GM18519 (cell line): ENCODE data around the gene SLC9A4.

Experiments used
- ATAC-seq: cut with Tn5 transposase; IDR thresholded peaks from one replicate; pipeline ENCODE4 v1.9.1; 2021; ENCODE audit warnings: mild to moderate bottlenecking, moderate library complexity; ENCODE audit not compliant: unreplicated experiment, low FRiP score

SLC9A4 gene

GRCh38 chr2:102473020-102473419 is at the start of gene SLC9A4:
Gene SLC9A4, plus strand, starts transcription at chr2:102473226. Its CDS starts 534 bp downstream, at chr2:102473760.
- ATAC-seq = peak; percentile 60

DNA sequence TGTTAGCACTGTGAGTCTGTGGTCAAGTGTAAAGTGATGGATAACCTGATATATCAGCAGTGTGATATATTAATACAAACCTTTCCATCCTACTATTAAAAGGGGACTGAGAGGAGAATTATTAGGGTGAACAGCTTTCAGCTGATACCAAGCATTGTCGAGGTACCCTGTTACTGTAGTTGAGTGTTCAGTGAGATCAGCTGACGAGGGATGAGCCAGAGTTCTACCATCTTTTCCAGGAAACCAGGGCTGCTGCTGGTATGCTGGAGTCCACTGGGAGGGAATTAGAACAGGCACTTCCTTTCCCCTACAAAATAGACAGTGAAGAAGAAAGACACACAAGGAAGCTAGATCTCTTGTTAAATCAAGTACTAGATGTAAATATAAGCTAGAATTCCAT is 49.7 kb upstream of the SLC9A4 start:
- no peak for ATAC-seq

- peak; percentile 94 for ATAC-seq
Observed at GRCh38 chr2:102424754-102425153, 48.3 kb upstream of the SLC9A4 start.

DNA sequence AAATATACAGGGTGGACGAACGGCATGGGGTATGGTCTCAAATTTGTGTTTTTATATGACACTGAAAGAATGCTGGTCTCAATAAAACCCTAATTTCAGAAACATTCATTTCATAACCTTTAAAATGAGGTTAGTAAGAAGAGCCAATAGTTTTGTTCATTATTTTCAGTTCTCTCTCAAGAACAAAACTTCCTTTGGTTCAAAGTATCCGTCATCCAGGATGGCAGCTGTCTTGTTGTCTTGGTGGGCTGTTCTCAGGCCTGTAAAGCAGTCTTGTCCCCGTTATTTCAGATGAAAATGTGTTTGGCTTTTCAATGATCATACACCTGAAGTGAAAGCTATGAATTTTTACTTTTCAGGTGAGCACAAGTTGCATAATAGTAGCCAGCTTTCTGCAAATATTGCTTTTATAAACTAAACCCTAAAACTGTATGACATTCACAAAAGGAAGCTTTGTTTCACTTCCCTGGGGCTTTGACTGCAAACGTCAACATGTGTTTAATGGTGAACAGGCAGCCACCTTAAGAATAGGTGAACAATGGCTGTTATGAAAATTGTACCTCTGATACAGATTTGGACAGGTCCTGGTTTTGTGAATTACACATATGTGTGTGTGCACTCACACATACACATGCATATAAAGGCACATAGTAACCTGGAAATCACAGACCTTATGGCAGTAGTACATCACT is 47.4 kb upstream of the SLC9A4 start:
- no peak for ATAC-seq

GRCh38 chr2:102427249-102427648 is 45.8 kb upstream of the SLC9A4 start:
- no peak for ATAC-seq

GRCh38 chr2:102428573-102428972 is 44.5 kb upstream of the SLC9A4 start:
- ATAC-seq = no peak

- no peak for ATAC-seq
Observed at GRCh38 chr2:102432386-102432785, 40.6 kb upstream of the SLC9A4 start.

DNA sequence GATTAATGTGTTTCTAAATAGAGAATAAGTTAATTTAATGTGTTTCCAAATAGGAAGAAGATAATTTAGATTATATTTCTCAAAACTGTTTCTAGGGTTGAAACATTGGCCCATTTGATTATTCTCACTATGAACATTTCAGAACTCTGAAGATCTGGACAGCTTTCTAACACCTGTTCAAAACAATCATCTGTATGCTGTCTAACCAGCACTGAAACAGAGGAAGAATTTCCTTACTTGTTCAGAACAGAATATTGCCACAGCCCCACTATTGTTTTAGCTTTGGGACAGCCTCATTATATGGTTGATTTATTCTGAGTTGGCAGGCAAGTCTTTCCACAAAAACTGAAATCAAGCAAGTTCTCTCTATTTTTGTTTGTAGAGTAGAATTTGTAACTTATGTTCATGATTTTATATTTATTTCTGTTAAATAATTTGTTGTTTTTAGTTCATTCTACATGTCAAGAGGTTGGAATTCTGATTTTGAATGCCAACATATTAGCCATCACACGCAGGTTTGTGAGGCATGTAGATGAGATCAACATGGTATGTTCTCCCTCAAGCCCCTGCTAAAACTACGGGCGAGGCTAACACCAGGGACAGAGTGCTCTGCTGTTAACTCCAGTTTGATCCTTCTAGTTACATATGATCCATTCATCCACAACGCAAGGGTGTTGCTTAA is 38.9 kb upstream of the SLC9A4 start:
- no peak for ATAC-seq

GRCh38 chr2:102434655-102435381 is 38.2 kb upstream of the SLC9A4 start:
- ATAC-seq = peak; percentile 50

- no peak for ATAC-seq
Observed at GRCh38 chr2:102435741-102436140, 37.3 kb upstream of the SLC9A4 start.

GRCh38 chr2:102436323-102436722 is 36.7 kb upstream of the SLC9A4 start:
- ATAC-seq = no peak

DNA sequence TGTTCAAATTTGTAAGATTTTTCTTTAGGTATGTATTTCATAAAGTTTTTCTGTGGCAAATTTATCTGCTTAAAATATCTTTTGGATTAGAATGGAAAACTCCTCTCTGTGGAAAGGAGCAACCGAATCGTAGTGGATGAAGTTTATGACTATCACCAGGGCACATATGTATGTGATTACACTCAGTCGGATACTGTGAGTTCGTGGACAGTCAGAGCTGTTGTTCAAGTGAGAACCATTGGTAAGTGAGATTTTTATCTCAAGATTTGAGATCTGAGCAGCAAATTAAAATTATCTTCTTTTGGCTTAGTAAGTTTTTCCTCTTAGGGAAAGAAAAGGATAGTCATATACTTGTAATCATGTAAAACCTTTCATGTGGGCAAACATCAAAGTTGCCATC is 35.9 kb upstream of the SLC9A4 start:
- ATAC-seq = no peak

DNA sequence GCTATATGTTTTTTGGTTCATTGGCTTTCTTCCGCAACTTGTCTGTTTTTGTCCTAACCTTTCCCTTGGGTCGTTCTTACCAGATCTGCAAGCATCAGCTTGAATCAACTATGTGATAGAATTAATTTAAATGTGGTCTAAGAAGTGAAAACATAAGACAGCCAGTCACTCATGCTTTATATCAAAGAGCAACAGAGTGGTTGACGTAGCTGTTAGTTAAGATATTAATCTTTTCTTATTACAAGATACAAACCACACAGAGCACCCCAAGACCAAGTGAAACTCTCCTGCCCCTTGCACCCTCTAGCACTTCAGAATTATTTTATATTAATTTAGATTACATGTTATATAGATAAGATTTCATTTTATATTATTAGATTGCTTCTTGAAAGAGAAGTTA is 34.9 kb upstream of the SLC9A4 start:
- no peak for ATAC-seq

- ATAC-seq = no peak
Observed at GRCh38 chr2:102438578-102438977, 34.4 kb upstream of the SLC9A4 start.

DNA sequence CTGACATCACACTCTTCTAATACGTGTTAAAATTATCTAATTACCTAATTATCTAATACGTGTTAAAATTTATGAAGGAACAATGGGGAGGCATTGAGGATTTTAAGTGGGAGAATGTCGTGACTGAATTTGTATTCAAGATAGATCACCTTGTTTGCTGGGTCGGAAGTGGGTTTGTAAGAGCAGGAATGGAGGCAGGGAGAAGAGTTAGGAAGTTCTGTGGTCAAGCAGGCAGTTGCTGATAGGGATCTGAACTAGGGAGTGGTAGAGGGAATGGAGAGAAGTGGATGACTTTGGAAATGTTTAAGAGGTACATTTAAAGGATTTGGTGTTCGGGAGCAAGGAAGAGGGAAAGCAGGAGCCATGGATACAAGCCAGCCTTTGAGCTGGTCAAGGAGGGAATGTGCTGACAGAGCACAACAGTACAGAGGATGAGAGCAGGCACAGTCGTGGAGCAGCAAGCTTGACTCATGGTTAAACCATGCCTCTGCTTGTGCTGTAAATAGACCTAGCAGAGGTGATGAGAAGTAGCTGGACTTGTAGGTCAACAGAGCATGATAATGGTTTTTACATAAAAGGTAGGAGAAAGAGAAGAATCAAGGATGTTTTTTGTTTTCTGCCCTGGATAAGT is 33.8 kb upstream of the SLC9A4 start:
- ATAC-seq = no peak

DNA sequence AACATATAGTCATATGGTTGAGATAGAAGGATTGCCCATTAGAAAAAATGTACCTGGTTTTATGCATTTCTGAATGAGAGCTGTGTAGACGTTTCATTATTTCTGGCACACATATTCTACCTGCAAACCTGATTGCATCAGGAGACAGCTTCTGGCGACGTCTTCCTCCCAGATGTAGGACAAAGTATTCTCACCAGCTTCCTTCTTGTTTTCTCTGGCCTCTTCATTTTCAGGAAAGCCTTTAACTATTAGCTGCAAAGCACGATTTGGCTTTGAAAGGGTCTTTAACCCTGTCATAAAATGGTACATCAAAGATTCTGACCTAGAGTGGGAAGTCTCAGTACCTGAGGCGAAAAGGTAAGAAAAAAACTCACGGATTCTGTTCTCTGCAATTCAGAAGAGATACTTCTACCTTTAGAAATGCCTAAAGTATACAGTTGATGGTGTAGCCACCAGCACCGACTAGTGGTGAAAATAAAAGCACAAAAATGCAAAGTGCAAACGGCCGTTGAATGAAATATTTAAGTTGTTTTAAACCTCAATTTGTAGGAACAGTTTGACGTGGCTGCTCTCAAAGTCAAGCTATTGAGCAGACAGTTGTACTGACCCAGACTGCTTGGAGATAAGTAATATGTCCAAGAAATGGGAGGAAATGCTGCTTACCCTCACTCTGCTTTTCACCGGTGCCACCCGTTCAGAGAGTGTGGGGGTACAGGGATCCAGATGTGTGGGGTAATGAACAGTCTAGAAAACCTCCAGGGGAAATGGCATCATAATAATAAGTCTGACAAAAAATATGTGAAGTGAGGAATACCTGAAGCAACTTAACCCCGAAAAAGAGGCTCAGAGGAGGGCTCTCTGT is 29.8 kb upstream of the SLC9A4 start:
- ATAC-seq = peak; percentile 67

- ATAC-seq = no peak
Observed at GRCh38 chr2:102444233-102444632, 28.8 kb upstream of the SLC9A4 start.

DNA sequence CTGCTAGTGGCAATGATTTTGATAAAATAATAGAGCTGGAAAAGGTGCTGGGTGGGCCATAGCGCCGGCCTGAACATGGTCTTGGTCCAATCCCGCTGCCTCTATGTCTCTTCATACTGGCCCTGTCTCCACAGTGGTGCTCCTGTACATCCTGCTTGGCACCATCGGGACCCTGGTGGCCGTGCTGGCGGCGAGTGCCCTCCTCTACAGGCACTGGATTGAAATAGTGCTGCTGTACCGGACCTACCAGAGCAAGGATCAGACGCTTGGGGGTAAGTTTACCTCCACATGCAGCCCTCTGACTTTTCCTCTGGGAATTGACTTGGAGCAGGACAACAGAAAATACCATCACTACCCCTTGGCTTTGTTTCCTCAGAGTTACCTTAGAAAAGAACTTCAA is 26.1 kb upstream of the SLC9A4 start:
- no peak for ATAC-seq

GRCh38 chr2:102449370-102449974 is 23.6 kb upstream of the SLC9A4 start:
- no peak for ATAC-seq

- ATAC-seq = no peak
Observed at GRCh38 chr2:102451968-102452367, 21.1 kb upstream of the SLC9A4 start.
